HCT116 (cell line): Measurements from ENCODE around the gene METTL25. TPM values are rescaled to one million over a fixed set of nuclear protein-coding genes. Genes with fewer than 3 reads are reported as not detected.
A peak's percentile ranks its signal among the peaks of the same experiment; 100 is the strongest.

Experiments used
- ATAC-seq: fragments of 200-7000 bp; cut with Tn5 transposase; 2 replicates; pipeline ENCODE4 v1.9.1; 2020; ENCODE audit warnings: mild to moderate bottlenecking, moderate library complexity
- BruUV-seq: library from RNA; stranded (reverse); fragments of 400-500 nt; replicated peaks from 2 replicates; lab custom pipeline; 2021; lab: Mats Ljungman, UMichigan
- CTCF ChIA-PET: fragments of 300-600 bp; sonication (Branson Sonifier 250); formaldehyde crosslinking; loops from one replicate; lab custom pipeline; 2021; ENCODE audit warnings: antibody characterized with exemption; lab: Charles Lee
- POLR2A ChIA-PET: fragments of 300-600, 350-600 bp; sonication (Branson Sonifier 250); formaldehyde crosslinking; loops from one replicate; lab custom pipeline; 2021; ENCODE audit warnings: antibody characterized with exemption; lab: Charles Lee
- RAD21 ChIA-PET, 2 experiments: fragments of 300-600 bp; sonication (Branson Sonifier 250); formaldehyde crosslinking; loops; one replicate each; lab custom pipeline; 2023; ENCODE audit warnings: low total read pairs in 2 of 2; ENCODE audit not compliant: uncharacterized antibody in 2 of 2, unreplicated experiment in 2 of 2, low non-redundant PET in 1 of 2; lab: Charles Lee
- DNase-seq: peaks from one replicate; pipeline ENCODE4 v3.0.0-alpha.2; 2010; ENCODE audit warnings: low read depth, low spot score
- H2AFZ ChIP-seq: fragments of 200-600 bp; shearing (Covaris generic), sonication (generic); 2 replicates; pipeline ENCODE4 v1.6.1; 2017; ENCODE audit warnings: low read depth, mixed run types, mixed read lengths, antibody characterized with exemption, low read length; ENCODE audit not compliant: poor library complexity, severe bottlenecking
- H3K27ac ChIP-seq: 2 replicates; pipeline ENCODE4 v1.5.1; 2012; ENCODE audit warnings: low read depth, low read length
- H3K27me3 ChIP-seq: fragments of 200-600 bp; sonication (generic); 2 replicates; pipeline ENCODE4 v1.6.1; 2016; ENCODE audit warnings: mixed run types, low read length, mixed read lengths; ENCODE audit not compliant: insufficient read depth
- H3K36me3 ChIP-seq, 2 experiments: fragments of 200-500 bp in 1 of 2; fragments of 200-600 bp in 1 of 2; sonication (Bioruptor generic) in 1 of 2; sonication (generic) in 1 of 2; 2 replicates each; pipeline versions ENCODE4 v1.5.1 to v1.6.1; 2014 to 2016; ENCODE audit warnings: low read length in 2 of 2, inconsistent platforms in 1 of 2, mixed read lengths in 1 of 2, mixed run types in 1 of 2; ENCODE audit not compliant: insufficient read depth in 2 of 2, control insufficient read depth in 1 of 2
- H3K4me1 ChIP-seq, 2 experiments: fragments of 200-600 bp in 1 of 2; sonication (generic) in 1 of 2; 2 replicates each; pipeline versions ENCODE4 v1.5.1 to v1.6.1; 2012 to 2017; ENCODE audit warnings: low read length in 2 of 2, inconsistent platforms in 1 of 2, mild to moderate bottlenecking in 1 of 2, mixed read lengths in 1 of 2, mixed run types in 1 of 2, moderate library complexity in 1 of 2; ENCODE audit not compliant: insufficient read depth in 2 of 2, control insufficient read depth in 1 of 2
- H3K4me2 ChIP-seq: fragments of 200-600 bp; sonication (generic); 2 replicates; pipeline ENCODE4 v1.6.1; 2017; ENCODE audit warnings: mixed run types, low read length, mixed read lengths
- H3K4me3 ChIP-seq, 2 experiments: fragments of 200-600 bp in 1 of 2; sonication (generic) in 1 of 2; replicated peaks in 1 of 2; 2 replicates each; pipeline ENCODE4 v1.5.1; 2011 to 2016; ENCODE audit warnings: low read length in 2 of 2, control low read depth in 1 of 2, low read depth in 1 of 2, mild to moderate bottlenecking in 1 of 2, mixed read lengths in 1 of 2, mixed run types in 1 of 2
- H3K79me2 ChIP-seq: fragments of 200-600 bp; sonication (generic); 2 replicates; pipeline ENCODE4 v1.6.1; 2017; ENCODE audit warnings: mild to moderate bottlenecking, mixed run types, low read length, moderate library complexity, mixed read lengths; ENCODE audit not compliant: insufficient read depth
- H3K9ac ChIP-seq: fragments of 200-600 bp; sonication (generic); 2 replicates; pipeline ENCODE4 v1.6.1; 2016; ENCODE audit warnings: low read length, mixed read lengths
- H3K9me2 ChIP-seq: fragments of 200-600 bp; sonication (generic), shearing (Covaris generic); 2 replicates; pipeline ENCODE4 v1.6.1; 2017; ENCODE audit warnings: mixed run types, mild to moderate bottlenecking, moderate library complexity; ENCODE audit not compliant: insufficient read depth
- H3K9me3 ChIP-seq, 2 experiments: fragments of 200-500 bp in 1 of 2; fragments of 200-600 bp in 1 of 2; sonication (Bioruptor generic) in 1 of 2; sonication (generic) in 1 of 2; 2 replicates each; pipeline ENCODE4 v1.6.1; 2014 to 2017; ENCODE audit warnings: low read length in 2 of 2, mixed read lengths in 2 of 2, inconsistent platforms in 1 of 2, low read depth in 1 of 2, mild to moderate bottlenecking in 1 of 2, mixed run types in 1 of 2, moderate library complexity in 1 of 2; ENCODE audit not compliant: control insufficient read depth in 1 of 2, insufficient read depth in 1 of 2
- H4K20me1 ChIP-seq: fragments of 200-600 bp; sonication (generic), shearing (Covaris generic); 2 replicates; pipeline ENCODE4 v1.6.1; 2017; ENCODE audit warnings: mixed run types, mild to moderate bottlenecking, moderate library complexity; ENCODE audit not compliant: insufficient read depth
- ELF1 ChIP-seq: IDR thresholded peaks from 2 replicates; pipeline ENCODE4 v1.6.1; 2012; ENCODE audit warnings: low read depth, borderline replicate concordance
- RAD21 ChIP-seq: IDR thresholded peaks from 2 replicates; pipeline ENCODE4 v1.6.1; 2012; ENCODE audit warnings: low read depth, mild to moderate bottlenecking
- intact Hi-C: fragments of 100-400 bp; cut with micrococcal nuclease; formaldehyde crosslinking; loops from 2 replicates; pipeline ENCODE4 v1.10.0; 2022
- total RNA-seq: library from RNA; stranded (reverse); gene quantifications from one replicate; pipeline ENCODE4 v1.2.1, GENCODE V29; 2021; ENCODE audit not compliant: unreplicated experiment
- TF ChIP-seq, protein P1 (sequence below), 3 experiments: fragments of 200-600 bp in 1 of 3; sonication (generic) in 1 of 3; IDR thresholded peaks in 2 of 3; conservative IDR thresholded peaks in 1 of 3; 2 replicates each; pipeline ENCODE4 v1.5.1; 2012 to 2017; ENCODE audit warnings: low read depth in 2 of 3, low read length in 2 of 3, antibody characterized with exemption in 1 of 3, borderline replicate concordance in 1 of 3, control low read depth in 1 of 3, mild to moderate bottlenecking in 1 of 3, mixed read lengths in 1 of 3, mixed run types in 1 of 3, moderate library complexity in 1 of 3; ENCODE audit not compliant: insufficient read depth in 1 of 3

The METTL25 gene
- total RNA-seq, 1 experiment from 2014 or later, result 4.4 TPM

DNA sequence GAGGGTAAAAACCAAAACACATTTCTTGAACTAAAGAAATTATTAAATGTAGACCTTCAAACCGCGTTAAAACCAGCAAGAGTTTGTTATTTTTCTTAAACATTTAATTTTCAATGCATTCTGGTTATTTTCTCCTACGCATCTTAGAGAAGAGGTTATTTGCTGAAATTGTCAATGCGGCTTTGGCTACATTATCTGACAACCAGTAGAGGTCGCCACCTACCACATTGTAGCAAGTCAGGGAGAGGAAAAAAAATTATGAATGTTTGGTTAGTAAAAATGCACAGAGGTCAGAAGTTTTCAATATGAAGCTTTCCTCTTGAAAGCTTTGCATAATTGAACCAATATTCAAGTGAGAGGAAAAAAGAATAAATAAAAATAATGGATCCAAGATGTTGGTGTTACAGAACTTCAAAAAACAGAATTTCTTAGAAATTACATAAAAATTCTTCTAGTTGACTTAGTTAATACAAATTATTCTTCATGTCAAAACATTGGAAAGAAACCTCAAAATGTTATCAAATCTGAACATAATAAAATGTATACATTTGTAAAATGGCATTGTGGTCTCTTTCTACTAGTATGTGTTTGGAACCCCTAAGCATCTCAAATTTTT, 168.9 kb downstream of the METTL25 start:
- H3K4me2 ChIP-seq, result no peak overlapping the region; the same call in 1 of the 2 replicates
- H3K9ac ChIP-seq, result no peak overlapping the region
- H2AFZ ChIP-seq, result no peak overlapping the region
- H4K20me1 ChIP-seq, result no peaks in the 10 kb centered on the region
- no peak overlapping the region for H3K27ac ChIP-seq
- no peaks in the 10 kb centered on the region for H3K27me3 ChIP-seq
- H3K9me3 ChIP-seq, result no peaks in the 10 kb centered on the region
- POLR2A ChIA-PET, result no interaction called here
- no TSS peak for BruUV-seq
- ATAC-seq, result peak; percentile 77
- RAD21 ChIA-PET, result no interaction called here
- DNase-seq, result peak; percentile 47
- CTCF ChIA-PET, result interaction anchor here (0.6 to 1.5 kb wide), 4 partner anchors 10 to 1297 kb away, joined by 3 to 5 read pairs (median 3); no protein-coding TSS in a partner anchor
- intact Hi-C loops, result loop anchor here (2.0 to 10.0 kb wide), 6 partner anchors 100 to 1975 kb away; partner anchors contain the start of gene TMTC2
- TF ChIP-seq RAD21, result peak; percentile 85
- no peak for TF ChIP-seq ELF1
- TF ChIP-seq, protein P1, sequence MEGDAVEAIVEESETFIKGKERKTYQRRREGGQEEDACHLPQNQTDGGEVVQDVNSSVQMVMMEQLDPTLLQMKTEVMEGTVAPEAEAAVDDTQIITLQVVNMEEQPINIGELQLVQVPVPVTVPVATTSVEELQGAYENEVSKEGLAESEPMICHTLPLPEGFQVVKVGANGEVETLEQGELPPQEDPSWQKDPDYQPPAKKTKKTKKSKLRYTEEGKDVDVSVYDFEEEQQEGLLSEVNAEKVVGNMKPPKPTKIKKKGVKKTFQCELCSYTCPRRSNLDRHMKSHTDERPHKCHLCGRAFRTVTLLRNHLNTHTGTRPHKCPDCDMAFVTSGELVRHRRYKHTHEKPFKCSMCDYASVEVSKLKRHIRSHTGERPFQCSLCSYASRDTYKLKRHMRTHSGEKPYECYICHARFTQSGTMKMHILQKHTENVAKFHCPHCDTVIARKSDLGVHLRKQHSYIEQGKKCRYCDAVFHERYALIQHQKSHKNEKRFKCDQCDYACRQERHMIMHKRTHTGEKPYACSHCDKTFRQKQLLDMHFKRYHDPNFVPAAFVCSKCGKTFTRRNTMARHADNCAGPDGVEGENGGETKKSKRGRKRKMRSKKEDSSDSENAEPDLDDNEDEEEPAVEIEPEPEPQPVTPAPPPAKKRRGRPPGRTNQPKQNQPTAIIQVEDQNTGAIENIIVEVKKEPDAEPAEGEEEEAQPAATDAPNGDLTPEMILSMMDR (IDR thresholded peaks at IDR 0.05 in 2 of 3, conservative IDR thresholded peaks at IDR 0.05 in 1 of 3; ENCODE audit: borderline replicate concordance in 1 of 3, insufficient read depth in 1 of 3, low read depth in 2 of 3, low read length in 2 of 3), result peak; percentile 68 to 96 (median 81)
- no peak overlapping the region for H3K4me3 ChIP-seq
- H3K4me1 ChIP-seq, result no peaks in the 10 kb centered on the region
- no peaks in the 10 kb centered on the region for H3K79me2 ChIP-seq
- H3K9me2 ChIP-seq, result no peaks in the 10 kb centered on the region
- no peaks in the 10 kb centered on the region for H3K36me3 ChIP-seq

Other genes with a start within 250 kb of the METTL25 start
- 76.6 TPM for gene CCDC59, start 142 bp upstream of the METTL25 start, total RNA-seq